Skin epidermis (tissue), 12 donors: Measurements from ENCODE around the gene PHLDA3.

Source experiments
- H3K27ac ChIP-seq, 21 experiments: fragments of 200-600 bp; sonication (generic) in 11 of 21; one replicate each; pipeline ENCODE4 v1.5.0; 2020; ENCODE audit warnings: mild to moderate bottlenecking in 3 of 21, inconsistent platforms in 2 of 21, moderate library complexity in 2 of 21
- H3K4me3 ChIP-seq, 7 experiments: fragments of 200-600 bp; sonication (generic) in 2 of 7; one replicate each; pipeline ENCODE4 v1.5.0; 2020; ENCODE audit warnings: inconsistent platforms in 2 of 7, mild to moderate bottlenecking in 2 of 7, moderate library complexity in 1 of 7

PHLDA3 gene

DNA sequence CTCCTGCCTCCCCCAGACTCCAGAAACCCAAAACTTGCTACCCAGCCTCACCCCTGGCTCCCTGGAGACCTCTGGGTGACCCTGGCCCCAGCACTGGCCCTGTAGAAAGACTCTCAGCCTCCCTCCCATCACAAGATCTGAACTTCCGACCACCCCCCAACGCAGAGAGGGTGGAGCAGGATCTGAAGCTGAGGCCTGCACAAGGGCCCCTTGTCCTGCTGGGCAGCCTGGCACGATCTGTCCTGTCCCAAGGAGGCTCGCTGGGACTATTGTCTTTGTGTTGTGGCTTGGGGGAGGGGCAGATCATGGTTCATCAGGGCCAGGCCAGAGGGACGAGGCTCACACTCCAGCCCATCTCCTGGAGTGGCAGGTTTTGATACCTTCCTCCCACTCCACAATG, 20.0 kb downstream of the PHLDA3 start:
- Histone ChIP-seq H3K27ac (peak overlapping the region in 4 of 21 experiments; percentile 1 to 58 (median 28)), H3K4me3 (no peak overlapping the region)

DNA sequence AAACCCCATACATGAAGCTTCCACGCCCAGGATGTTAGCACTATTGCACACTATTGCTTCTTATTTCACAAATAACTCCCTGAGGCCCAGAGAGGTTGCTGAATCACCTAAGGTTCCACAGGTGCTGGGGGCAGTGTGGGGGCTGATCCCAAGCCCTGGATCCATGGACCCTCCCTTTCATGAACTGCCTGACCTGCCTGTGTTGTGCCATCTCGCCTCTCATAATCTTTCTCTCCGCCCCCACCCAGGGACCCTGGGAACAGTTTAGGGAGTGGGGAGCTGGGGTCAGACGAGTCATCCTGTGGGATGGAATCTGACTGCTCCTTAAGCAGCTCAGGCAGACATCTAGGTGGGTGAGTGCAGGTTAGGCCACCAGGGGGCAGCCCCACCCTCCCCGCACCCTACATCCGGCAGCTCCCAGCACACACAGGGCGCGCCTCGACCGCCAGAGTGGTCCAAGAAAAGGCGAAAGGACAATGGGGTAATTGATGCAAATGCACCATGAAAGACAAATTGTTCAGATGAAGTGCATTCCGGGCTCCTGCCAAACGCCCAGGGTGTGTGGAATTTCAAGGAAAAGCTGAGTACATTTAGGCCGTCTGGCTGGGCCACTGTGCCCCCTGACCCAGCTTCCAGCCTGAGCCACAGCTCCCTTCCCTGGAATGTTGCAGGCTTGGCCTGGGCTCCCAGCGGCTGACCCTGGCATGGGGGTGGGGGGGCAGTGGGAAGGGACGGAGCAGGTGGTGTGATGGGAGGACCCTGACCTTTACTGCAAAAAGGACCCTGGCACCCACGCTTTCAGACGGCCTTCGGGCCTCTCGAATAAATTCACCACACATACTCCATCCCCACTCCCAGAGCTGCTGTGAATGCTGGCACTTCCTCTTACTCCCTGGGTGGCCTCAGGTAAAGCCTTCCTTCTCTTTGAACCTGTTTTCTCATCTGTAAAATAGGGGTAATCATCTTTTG, 20.8 kb downstream of the PHLDA3 start:
- no peak overlapping the region for H3K4me3 ChIP-seq

DNA sequence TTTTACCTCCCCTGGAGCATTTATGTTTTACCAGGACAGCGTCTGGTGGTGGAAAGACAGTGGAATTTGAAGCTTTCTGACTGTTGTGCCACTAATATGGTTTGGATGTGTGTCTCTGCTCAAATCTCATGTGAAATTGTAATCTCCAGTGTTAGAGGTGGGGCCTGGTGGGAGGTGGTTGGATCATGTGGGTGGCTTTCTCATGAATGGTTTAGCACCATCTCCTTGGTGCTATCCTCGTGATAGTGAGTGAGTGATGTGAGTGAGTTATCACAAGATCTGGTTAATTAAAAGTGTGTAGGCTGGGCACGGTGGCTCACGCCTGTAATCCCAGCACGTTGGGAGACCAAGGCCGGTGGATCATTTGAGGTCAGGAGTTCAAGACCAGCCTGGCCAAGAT, 23.7 kb downstream of the PHLDA3 start:
- no peak overlapping the region for H3K27ac ChIP-seq

More for the DNA sequence above, 20.8 kb downstream of the PHLDA3 start:
- peak overlapping the region in 5 of 21 experiments; percentile 1 to 44 (median 20) for H3K27ac ChIP-seq

DNA sequence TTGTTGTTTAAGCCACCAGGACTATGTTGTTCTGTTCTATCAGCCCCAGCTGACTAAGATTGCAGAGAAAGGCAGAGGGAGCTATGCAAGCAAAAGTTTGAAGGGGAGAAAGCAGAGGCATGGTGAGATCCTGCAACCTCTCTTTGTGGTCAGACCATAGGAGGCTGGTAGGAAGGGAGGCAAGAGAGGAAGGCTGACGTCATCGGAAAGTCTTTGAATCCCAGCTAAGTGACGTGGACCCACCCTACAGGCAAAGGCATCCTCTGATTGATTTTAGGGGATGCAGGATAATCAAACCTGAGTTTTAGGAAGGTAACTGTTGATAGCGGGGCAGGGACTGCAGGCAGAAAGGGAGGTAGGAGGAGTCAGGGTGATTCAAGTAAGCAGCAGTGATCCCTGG, 24.2 kb downstream of the PHLDA3 start:
- no peak overlapping the region for H3K4me3 ChIP-seq
- H3K27ac ChIP-seq = no peak overlapping the region

More for the DNA sequence above, 23.7 kb downstream of the PHLDA3 start:
- no peak overlapping the region for H3K4me3 ChIP-seq

DNA sequence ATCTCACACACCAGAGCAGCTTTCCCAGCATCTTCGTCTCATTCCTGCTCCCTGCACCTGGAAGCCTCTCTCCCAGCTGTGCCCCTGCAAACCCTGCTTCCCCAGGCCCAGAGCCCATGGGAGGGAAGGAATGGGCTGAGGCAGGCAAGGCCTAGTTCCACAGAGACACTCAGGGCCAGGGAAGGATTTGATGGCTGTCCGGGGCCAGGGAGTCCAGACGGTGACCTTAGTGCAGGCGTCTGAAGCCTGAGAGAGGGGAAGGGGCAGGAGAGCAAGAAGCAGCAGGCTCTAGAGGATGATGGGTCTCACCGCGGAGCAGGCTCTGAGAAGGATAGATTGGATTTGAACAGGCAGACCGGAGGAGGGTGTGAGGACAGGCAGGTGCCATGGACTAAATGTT, 25.2 kb downstream of the PHLDA3 start:
- no peak overlapping the region for H3K4me3 ChIP-seq
- H3K27ac ChIP-seq = no peak overlapping the region

DNA sequence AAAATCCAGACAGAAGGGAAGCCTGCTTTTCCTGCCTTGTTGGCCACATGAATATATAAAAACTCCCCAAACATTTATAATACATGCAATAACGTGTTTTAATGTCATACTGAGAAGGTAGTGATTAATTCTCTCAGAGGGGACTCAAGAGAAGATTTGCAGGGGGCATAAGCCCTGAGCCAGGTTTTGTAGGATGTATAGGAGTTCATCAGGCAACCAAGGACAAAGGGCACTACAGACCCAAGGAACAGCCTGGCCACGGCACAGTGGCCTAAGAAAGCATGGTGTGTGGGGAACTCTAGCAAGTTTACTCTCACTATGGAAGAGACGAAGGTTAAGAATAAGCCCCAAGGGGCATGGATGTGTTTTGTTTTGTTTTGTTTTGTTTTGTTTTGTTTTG, 32.0 kb downstream of the PHLDA3 start:
- Histone ChIP-seq H3K27ac (no peak overlapping the region), H3K4me3 (no peak overlapping the region)

DNA sequence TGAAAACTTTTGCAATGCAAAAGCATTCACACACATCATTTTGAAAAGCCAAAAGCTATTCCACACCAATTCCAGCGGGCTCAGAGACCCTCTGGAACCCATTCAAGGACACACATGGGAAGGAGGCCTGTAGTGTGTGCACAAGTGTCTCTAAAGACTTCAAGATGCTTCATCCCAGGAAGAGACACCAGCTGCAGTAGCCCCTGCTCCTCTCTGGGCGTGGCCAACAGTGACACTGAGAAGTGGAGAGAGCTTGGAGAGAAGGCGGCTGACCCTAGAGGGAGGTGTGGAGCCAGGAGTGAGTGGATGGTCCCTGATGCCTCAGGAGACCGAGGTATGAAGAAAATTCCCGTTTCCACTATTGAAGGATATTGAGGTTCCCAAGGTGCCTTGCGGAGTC, 32.6 kb downstream of the PHLDA3 start:
- no peak overlapping the region for H3K4me3 ChIP-seq
- no peak overlapping the region for H3K27ac ChIP-seq

DNA sequence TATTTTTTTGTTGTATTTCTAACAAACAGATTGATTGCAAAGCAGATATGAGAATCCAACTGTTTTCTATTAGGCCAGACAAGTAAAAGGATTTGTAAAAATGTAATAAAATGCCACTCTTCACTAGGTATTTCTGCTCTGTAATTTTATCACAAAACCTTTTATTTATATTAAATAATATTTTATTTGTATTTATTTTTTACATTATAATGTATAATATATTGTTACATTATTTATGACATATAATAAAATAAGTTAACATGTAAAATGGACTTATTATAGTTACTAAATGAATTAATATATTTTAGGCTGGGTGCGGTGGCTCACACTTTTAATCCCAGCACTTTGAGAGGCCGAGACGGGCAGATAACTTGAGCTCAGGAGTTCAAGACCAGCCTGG, 34.7 kb downstream of the PHLDA3 start:
- Histone ChIP-seq H3K4me3 (no peak overlapping the region), H3K27ac (no peak overlapping the region)

DNA sequence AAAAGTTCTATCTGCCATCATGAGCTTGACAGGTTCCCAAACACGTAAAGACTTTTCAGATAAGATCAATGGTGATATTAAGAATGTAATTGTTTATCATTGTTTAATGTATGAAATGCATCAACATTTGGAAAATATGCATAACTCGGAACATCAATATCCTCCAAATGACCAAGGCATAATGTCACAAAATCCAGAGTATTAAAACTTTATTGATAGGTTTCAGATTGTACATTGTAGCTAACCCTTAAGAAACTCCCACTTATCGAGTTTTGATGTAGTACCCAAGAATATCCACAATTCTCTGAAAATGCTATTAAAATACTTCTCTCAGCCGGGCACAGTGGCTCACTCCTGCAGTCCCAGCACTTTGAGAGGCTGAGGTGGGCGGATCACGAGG, 35.4 kb downstream of the PHLDA3 start:
- H3K27ac ChIP-seq = no peak overlapping the region
- no peak overlapping the region for H3K4me3 ChIP-seq

DNA sequence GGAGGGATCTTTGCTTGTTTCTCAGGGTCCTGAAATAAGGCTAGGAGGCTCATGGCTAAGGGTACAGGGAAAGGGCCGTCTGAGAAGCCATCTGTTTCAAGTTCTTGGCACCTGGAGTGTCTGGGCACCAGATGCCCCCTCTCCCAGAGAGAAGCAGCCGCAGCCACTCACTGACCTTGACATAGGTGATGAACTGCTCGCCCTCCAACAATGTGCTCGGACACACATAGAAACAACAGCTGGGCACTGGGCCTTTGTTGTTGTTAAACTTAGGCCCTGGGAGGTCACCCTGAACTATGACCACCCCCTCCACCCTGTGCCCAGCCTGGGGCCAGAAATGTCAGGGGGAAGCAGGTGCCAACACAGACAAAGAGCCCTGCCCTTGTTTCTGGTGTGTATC, 38.2 kb downstream of the PHLDA3 start:
- Histone ChIP-seq H3K4me3 (no peak overlapping the region), H3K27ac (no peak overlapping the region)

DNA sequence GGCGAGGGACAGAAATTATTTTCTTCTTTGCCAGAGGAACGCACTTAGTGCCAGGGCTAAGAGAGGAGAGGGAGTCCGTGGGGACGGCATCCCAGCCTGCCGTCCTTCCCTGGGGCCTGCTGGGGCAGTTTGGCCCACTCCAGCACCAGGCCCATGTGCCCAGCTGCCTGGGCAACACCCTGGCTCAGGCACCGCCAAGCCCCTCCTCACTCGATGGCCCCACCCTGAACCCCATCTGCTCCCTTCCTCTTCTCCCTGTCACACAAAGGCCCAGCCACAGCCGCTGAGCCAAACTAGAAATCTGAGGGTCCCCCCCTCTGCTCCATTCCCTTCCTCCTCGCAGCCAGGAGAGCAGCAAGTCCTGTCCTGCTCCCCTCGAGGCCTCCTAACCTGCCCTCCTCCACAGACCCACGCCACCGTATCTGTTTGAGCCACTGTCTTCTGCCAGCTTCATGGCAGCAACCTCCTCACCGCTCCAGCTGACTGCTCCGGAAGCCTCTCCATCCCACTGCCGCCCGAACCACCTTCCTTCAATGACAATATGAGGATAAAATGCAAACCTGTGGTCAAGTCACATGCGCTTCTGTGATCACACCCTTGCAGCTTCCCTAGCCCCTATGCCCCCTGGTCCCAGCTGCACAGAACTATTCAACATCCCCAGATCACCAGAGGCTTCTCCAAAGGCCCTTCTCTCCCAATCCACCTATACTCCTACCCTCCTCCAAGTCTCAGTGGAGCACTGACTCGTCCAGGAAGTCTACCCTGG, 39.1 kb downstream of the PHLDA3 start:
- no peak overlapping the region for H3K27ac ChIP-seq
- no peak overlapping the region for H3K4me3 ChIP-seq

DNA sequence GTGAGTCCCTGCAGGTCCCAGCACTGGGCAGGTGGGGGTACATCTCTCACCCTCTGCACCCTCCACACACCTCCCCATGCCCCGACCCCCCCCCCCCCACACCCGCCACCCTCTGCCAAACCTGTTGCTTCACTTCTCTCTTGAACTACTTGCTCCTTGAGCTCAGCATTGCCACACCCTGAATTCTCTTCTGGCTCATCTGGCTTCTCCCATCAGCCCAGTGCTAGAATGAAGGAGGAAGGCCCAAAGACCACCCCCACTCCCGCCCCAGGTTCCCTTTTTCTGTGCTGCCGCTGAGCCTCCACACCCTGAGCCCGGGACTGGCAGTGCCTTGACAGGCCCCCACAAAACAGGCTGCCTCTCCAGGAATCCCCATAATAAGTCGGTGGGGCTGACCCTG, 41.0 kb downstream of the PHLDA3 start:
- H3K27ac ChIP-seq = no peak overlapping the region
- no peak overlapping the region for H3K4me3 ChIP-seq

DNA sequence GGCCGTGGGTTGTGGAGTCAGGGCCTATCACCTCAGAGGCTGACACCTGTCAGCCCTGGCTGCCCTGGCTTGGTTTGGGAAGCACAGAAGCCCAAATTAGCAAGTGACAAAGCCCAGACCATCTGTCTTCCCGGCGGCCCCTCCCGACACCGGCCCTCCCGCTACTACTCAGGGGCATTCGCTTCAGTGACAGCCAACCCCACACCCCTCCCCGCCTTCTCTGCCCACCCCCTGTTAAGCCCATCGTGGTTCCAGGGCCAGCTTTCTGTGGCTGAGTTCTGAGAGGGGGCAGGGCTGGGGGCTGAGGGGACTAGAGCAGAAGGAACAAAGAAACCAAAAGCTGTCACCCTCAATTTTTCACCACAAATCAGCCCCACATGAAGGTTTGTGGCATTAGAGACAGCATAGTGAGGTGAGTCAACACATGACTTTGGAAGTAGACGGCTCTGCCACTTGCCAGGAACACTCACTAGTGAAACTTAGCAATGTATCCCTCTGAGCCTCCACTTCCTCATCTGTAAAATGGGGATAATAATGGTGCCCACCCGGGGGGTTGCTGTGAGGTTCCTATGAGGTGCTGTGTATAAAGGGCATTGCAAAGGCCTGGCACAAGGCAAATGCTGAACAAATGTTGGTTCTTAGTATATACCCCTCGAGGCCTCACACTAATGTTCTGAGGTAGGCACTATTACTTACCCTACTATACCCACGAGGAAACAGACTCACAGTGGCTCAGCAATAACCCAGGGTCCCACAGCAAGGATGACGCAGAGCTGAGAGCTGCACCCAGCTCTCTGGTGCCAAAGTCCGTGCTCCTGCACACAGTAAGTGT, 42.3 kb downstream of the PHLDA3 start:
- H3K27ac ChIP-seq = no peak overlapping the region
- no peak overlapping the region for H3K4me3 ChIP-seq

DNA sequence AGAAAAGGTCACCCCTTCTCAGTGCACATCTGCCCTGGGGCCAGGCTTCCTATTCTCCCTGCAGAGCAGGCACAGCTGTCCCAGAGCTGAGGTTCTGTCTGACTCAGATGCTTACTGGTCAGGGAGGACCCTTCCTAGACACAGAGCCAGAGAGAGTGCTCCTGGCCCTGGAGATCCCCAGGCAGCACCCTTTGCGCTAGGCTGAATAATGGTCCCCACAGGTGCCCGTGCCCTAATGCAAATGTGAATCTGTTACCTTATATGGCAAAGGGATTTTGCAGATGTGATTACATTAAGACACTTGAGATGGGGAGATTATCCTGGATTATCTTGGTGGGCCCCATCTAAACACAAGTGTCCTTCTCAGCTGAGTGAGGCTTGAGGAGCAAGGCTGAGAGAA, 44.8 kb downstream of the PHLDA3 start:
- Histone ChIP-seq H3K4me3 (no peak overlapping the region), H3K27ac (no peak overlapping the region)

DNA sequence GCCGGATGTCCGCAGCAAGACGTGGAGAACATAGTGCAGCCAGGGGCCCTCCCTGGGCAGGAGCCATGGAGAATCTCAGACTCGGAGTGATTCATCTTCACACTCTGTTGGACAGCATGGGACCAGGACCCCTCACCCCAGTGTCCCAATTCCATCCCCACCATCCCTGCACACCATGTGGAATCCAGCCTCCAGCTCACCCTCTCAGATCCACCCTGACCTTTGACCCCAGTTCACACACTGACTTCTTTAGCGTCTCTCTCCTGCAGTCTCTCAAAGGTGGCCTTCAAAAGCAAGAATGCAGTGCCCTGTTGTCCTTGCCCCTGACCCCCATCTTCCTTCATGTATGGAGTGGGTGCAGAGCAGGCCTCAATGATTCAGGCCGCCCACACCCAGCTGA, 45.3 kb downstream of the PHLDA3 start:
- Histone ChIP-seq H3K27ac (no peak overlapping the region), H3K4me3 (no peak overlapping the region)

DNA sequence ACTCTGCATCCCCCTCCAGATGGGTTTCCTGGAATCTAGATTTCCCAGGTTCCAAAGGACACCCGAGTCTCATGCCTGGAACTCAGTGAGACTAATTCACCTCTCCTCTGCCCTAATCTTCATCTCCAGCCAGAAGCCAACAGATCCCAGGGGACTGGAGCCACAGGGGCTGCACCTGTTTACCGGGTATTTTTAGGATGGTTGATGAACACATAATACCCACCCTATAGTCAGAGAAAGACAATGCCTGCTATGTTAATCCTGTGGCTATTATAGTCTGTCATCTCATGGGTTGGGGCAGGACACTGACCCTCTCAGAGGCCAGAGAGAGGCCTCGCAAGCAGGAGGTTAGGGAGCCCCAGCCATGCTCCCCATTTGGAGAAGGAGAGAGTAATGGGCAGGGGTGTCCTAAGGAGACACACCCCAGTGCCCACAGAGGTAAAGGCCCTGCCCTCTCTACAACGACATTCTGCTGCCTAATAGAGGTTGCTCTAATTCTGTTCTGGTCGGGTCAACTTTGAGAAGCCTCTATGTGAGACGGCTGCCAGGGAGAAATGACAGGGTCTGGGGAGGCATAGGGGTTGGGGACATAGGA, 46.5 kb downstream of the PHLDA3 start:
- no peak overlapping the region for H3K27ac ChIP-seq
- H3K4me3 ChIP-seq = no peak overlapping the region

DNA sequence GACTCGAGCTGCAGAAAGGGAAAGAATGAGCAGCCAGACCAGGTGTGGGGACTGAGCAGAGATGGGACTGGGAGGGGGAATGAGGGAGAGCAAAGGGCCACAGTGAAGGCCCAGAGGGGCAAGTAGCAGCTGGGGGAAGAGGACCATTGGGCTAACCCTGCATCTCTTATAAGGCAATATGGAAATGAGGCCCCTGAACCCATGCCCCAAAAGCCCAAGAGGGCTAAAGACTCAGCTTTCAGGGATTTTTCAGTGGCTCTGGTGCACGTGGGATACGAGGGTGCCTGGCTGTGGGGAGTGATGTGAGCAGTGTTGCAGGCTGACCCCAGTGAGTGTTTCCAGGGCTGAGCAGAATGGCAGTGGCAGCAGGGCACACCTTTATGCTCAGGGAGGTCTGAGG, 47.0 kb downstream of the PHLDA3 start:
- no peak overlapping the region for H3K4me3 ChIP-seq
- H3K27ac ChIP-seq = no peak overlapping the region

DNA sequence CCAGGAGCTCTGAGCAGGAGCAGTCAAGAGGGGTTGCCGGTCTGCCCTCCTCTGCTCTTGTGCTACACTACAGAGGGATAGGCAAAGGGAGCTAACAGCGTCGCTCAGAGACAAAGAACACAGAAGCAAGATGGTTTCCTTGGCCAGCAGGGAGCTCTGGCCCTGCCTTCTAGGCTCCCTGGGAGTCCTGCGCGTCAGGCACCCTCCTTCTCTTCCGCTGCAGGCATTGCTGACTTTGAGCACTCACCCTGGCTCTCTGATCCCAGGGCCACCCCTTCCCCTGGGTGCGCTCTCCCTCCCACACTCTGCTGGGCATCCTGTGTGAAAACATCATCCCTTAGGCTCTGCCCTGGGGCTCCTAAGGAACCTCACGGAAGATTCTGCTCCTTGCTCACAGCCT, 47.9 kb downstream of the PHLDA3 start:
- H3K27ac ChIP-seq = no peak overlapping the region

DNA sequence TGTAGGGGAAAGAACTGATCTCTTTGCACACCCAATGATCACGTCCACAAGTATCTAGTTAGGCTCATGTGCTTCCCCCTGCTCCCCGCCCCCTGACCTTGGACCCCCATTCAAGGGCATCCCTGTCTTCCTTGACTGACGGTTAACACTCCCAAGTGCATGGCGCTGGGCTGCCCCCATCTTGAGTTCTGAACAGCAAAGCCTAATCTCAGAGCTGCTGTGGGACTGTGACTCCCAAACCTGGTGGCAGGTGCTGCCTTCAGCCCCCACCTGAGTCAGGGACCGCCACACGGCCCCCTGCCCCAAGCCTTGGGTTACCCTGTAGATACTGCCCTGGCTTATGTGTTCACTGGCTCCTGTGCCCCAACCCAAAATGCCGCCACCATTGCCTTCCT, 48.4 kb downstream of the PHLDA3 start:
- no peak overlapping the region for H3K4me3 ChIP-seq
- no peak overlapping the region for H3K27ac ChIP-seq

More for the DNA sequence above, 47.9 kb downstream of the PHLDA3 start:
- H3K4me3 ChIP-seq = no peak overlapping the region
